Stomach (tissue), 4 donors: ENCODE results near the gene TMEM258.

ENCODE experiments used
- CTCF ChIP-seq, 7 experiments: fragments of 450-650 bp in 4 of 7; fragments of 200-600 bp in 3 of 7; sonication (generic) in 3 of 7; IDR thresholded peaks; one replicate each; pipeline ENCODE4 v1.5.1; 2016 to 2019; ENCODE audit warnings: antibody characterized with exemption in 7 of 7, control low read depth in 2 of 7, mild to moderate bottlenecking in 1 of 7
- EP300 ChIP-seq: sonication (generic); formaldehyde crosslinking; IDR thresholded peaks from one replicate; pipeline ENCODE4 v1.6.1; 2017; ENCODE audit warnings: antibody characterized with exemption
- POLR2A ChIP-seq, 4 donors: fragments of 450-650 bp; IDR thresholded peaks; one replicate each; pipeline ENCODE4 v1.6.1; 2016; ENCODE audit warnings: antibody characterized with exemption in 4 of 4, control low read depth in 2 of 4, mild to moderate bottlenecking in 1 of 4, moderate library complexity in 1 of 4
- POLR2AphosphoS5 ChIP-seq, 3 donors: sonication (generic); formaldehyde crosslinking; IDR thresholded peaks; one replicate each; pipeline ENCODE4 v1.6.1; 2016; ENCODE audit warnings: antibody characterized with exemption in 3 of 3

DNA sequence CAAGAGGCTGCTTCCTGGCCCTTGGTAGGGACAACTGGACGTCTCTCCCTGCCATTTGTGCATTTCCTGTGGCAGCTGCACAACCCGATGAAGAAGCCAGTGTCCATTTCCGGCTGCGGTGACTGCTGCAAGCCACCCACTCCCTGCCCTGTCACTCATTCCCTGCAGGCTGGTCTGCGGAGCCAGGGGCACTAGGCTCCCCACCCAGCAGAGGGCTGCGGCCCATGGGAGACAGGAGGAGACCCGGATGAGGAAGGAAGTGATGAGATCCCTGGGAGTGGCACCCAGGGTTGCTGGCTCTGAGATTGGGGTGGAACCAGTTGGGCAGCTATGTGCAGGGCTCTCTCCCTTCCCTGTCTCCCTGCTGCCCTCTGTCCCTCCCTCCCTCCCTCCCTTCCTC is 50.0 kb downstream of the TMEM258 start:
- TF ChIP-seq CTCF (IDR thresholded peaks at IDR 0.05): no peak
- no peak for TF ChIP-seq POLR2A (IDR thresholded peaks at IDR 0.05)
- TF ChIP-seq EP300: no peak
- TF ChIP-seq POLR2AphosphoS5 (IDR thresholded peaks at IDR 0.05): no peak
